Neural progenitor cell (in vitro differentiated cells): ENCODE measurements around the gene TEK.

Source experiments
- EZH2 ChIP-seq: fragments of 200-600 bp; sonication (generic); IDR thresholded peaks from 2 replicates; pipeline ENCODE4 v1.6.1; 2017; ENCODE audit warnings: antibody characterized with exemption, mild to moderate bottlenecking, moderate library complexity
- EZH2phosphoT487 ChIP-seq: fragments of 200-600 bp; sonication (generic); IDR thresholded peaks from 2 replicates; pipeline ENCODE4 v1.6.1; 2017; ENCODE audit warnings: antibody characterized with exemption
- TF ChIP-seq, protein P1 (sequence below): fragments of 200-600 bp; sonication (generic); IDR thresholded peaks from 2 replicates; pipeline ENCODE4 v1.5.1; 2017; ENCODE audit warnings: antibody characterized with exemption, mild to moderate bottlenecking

DNA sequence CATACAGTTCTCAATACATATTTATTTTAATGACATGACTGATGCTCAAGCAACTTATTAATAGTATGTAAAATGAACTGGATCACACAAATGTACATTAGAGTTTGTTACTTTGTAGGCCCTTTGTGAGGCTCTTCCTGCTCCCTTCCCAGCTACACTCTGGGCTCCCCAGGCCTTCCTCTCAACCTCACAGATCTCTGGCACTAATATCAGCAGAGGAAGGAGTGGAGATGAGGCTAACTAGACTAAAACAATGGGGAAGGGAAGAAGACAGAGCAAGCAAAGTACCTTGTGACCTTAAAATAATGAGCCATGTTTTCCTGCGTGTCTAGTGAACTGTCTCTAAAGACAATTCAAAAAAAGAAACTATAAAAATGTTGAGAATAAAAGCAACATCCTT, 30.3 kb upstream of the TEK start:
- TF ChIP-seq, protein P1, sequence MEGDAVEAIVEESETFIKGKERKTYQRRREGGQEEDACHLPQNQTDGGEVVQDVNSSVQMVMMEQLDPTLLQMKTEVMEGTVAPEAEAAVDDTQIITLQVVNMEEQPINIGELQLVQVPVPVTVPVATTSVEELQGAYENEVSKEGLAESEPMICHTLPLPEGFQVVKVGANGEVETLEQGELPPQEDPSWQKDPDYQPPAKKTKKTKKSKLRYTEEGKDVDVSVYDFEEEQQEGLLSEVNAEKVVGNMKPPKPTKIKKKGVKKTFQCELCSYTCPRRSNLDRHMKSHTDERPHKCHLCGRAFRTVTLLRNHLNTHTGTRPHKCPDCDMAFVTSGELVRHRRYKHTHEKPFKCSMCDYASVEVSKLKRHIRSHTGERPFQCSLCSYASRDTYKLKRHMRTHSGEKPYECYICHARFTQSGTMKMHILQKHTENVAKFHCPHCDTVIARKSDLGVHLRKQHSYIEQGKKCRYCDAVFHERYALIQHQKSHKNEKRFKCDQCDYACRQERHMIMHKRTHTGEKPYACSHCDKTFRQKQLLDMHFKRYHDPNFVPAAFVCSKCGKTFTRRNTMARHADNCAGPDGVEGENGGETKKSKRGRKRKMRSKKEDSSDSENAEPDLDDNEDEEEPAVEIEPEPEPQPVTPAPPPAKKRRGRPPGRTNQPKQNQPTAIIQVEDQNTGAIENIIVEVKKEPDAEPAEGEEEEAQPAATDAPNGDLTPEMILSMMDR = no peak
- no peak for TF ChIP-seq EZH2
- no peak for TF ChIP-seq EZH2phosphoT487
